NCI-H82 treated with DMSO at 0.1 percent for 48 hours (cell line): ENCODE results near the gene SPATA17.
"Not testable (repeated sequence)": the region's sequence is repeated elsewhere in the genome, so short reads cannot be mapped to it uniquely, and the experiment has no call there.

Experiments
- DNase-seq: peaks from one replicate; lab custom pipeline; 2025; ENCODE audit not compliant: unreplicated experiment; lab: John Stamatoyannopoulos, UW

Gene SPATA17

DNA sequence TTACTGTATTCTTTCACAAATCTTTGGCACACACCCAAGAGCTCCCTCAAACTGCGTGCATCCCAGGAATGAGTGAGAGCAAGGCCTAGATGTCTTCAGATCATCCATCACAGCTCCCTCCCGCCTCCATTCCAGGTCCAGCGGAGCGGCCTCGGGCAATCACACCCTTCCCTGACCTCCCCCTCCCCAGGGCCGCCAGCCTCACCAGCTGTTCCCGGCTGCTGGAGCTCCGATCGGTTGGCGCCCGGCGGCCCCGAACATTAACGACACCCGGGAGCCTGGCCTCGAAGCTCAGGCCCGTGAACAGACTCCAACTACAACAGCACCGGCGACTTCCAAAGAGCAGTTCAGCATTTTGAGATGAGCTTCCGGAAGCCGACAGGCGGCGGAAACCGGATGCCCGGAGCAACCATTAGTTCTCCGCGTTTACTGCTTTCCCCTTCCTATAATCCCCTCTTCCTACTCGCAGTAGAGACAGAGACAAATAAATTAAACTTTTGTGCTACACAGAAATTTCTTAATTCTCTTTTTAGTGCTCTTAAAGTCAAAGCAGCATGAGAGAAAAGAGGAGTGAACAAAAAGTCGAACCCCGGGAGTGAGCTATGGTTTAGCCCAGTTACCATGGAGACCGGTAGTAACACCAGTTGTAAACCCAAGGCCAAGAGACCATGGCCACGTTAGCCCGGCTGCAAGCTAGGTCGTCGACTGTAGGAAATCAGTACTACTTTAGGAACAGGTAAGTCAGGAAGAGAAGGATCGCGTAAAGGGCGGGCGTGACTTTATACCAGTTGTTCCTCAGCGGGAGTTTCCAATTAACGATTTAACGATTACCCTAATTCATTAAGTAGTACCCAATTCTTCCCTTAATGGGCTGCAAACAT, at the start of gene SPATA17, which contains the start of gene GPATCH2:
TSS of gene SPATA17 (plus strand) at position 634 of the 881 bp plus-strand sequence. CDS start at position 669, 35 bp downstream.
TSS of gene GPATCH2 (minus strand) at position 380 of the 881 bp plus-strand sequence. CDS start at position 261, 119 bp downstream.
- DNase-seq, result peak; percentile 96

DNA sequence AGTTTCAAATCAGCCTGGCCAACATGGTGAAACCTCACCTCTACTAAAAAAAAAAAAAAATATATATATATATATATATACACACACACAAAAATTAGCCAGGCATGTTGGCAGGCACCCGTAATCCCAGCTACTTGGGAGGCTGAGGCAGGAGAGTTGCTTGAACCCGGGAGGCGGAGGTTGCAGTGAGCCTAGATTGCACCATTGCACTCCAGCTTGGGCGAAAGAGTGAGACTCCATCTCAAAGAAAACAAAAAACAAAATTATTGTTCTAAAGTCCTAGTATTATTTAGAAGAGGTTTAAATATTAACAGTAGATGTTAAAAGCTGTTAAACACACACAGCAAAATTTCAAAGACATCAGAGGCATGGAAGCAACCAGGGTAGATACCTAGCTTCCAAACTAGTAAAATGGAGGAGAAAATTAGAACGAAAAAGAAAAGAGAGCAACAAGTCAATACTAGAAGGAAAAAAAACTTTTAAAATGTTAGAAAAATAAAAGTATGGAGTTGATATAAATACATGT, 46.8 kb upstream of the SPATA17 start:
- not testable (repeated sequence) for DNase-seq

DNA sequence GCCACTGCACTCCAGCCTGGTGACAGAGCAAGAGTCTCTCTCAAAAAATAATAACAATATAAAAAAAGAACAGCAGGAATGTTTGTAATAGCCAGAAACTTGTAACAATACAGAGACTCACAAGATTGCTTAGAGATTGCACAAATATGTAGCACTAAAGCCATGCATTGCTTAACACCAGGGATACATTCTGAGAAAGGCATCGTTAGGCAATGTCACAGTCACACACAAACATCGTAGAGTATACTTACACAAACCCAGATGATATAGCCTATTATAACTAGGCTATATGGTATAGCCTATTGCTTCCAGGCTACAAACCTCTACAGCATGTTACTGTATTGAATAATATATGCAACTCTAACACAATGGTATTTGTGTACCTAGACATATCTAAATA, 45.6 kb upstream of the SPATA17 start:
- DNase-seq, result no peak

- no peak for DNase-seq
These were observed 44.6 kb upstream of the SPATA17 start for GRCh38 chr1:217586586-217586985.

DNA sequence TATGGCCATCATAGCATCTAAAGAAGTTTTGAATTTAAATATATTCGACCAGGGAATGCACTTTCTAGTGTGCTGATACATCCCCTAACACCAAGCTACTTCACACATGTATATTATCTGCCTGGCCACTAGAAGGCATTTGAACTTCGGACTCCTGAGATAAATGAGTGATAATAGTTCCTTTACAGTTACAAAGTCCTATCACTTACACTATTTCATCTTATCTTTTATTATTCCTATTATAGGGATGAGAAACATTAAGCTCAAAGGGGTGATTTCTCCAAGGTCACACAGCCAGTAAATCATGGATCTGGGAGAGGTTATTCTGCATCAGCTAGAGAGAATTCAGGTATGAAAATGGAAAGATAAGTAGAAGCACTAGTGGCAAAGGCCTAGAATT, 40.5 kb upstream of the SPATA17 start:
- no peak for DNase-seq

GRCh38 chr1:217599154-217599553, 32.0 kb upstream of the SPATA17 start:
- DNase-seq, result no peak

- no peak for DNase-seq
These were observed 28.8 kb upstream of the SPATA17 start for GRCh38 chr1:217602380-217602779.

GRCh38 chr1:217605390-217605789, 25.8 kb upstream of the SPATA17 start:
- no peak for DNase-seq

DNA sequence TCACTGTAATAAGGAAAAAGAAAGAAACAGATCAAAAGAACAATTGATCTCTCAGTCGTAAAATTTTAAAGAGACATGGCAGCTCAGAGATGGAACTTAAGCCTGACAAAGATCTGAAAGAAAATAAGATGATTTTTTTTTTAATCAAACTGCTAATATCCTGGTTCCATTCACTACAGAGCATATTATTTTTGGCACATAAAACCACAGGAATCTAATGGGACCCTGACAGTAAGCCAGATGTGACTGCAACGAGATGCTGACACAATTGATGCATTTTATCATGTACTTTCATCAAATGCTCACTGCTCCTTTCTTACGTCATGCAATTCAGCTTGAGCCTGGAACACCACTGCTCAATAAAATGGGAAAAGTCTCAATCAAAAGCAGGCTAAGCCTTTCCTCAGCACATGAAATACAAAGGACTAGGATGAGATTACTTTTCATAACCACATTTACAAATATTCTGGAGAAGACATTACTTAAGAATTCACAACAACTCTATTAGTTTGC, 16.9 kb upstream of the SPATA17 start:
- no peak for DNase-seq

- DNase-seq, result no peak
These were observed 14.0 kb upstream of the SPATA17 start for GRCh38 chr1:217617126-217617525.

DNA sequence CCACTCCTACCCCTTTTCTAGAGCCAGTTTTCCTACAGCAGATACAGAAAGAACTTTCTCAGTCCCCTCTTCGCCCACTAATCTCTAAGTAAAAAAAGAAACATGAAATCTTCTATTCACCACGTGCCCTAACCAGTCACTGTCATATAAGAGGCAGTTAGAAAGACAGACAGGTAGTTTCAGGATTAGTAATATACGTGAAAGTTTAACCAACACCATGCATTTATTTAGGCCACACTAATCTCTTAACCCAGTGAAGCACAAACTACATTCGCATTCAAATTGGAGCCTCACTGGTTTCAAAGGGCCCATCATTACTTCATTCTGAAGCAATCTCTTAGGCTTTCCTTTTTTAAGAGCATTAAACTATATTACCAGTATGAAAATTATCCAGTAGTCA, 10.3 kb upstream of the SPATA17 start:
- DNase-seq, result no peak

DNA sequence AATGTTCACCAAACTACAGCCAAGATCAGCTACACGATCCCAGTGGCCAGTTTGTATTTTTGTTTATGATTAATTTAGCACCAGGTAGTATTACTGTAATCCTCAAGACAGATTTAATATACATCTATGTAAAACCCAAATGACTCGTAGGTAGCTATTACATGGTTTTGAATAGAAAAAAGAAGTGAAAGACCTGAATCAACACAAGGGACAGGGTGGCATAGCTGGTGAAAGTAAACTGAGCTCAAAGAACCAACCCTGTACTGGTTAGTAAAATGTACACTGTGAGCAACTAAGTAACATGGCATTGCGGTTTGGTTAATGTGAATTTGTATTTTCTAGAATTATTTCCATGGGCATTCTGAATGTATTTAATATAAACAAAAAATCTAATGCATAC, 9.1 kb upstream of the SPATA17 start:
- DNase-seq, result no peak

- DNase-seq, result no peak
These were observed 4.8 kb upstream of the SPATA17 start for GRCh38 chr1:217626321-217626720.

- no peak for DNase-seq
These were observed 3.7 kb upstream of the SPATA17 start for GRCh38 chr1:217627431-217627830.

DNA sequence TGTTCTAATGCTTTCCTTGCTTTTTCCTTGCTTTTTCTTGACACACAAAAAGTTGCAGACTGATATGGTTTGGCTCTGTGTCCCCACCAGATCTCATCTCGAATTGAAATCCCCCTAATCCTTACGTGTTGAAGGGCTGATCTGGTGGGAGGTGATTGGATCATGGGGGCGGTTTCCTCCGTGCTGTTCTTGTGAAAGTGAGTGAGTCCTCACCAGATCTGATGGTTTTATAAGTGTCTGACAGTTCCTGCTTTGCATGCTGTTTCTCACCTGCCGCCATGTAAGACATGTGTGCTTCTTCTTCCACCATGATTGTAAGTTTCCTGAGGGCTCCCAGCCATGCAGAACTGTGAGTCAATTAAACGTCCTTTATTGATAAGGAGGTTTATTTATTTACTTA, 11.3 kb downstream of the SPATA17 start:
- peak; percentile 42 for DNase-seq

DNA sequence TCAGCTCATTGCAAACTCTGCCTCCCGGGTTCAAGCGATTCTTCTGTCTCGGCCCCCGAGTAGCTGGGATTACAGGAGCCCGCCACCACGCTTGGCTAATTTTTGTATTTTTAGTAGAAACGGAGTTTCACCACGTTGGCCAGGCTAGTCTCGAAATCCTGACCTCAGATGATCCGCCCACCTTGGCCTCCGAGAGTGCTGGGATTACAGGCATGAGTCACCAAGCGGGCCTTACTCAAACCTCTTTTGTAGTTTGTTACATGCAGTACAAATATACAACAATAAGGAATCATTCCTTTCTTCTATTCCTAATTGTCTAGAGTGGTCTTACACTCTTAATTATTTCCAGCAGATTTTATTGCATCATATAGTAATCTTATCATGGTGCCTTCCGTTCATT, 16.6 kb downstream of the SPATA17 start:
- no peak for DNase-seq

- no peak for DNase-seq
These were observed 19.5 kb downstream of the SPATA17 start for GRCh38 chr1:217650674-217651073.

DNA sequence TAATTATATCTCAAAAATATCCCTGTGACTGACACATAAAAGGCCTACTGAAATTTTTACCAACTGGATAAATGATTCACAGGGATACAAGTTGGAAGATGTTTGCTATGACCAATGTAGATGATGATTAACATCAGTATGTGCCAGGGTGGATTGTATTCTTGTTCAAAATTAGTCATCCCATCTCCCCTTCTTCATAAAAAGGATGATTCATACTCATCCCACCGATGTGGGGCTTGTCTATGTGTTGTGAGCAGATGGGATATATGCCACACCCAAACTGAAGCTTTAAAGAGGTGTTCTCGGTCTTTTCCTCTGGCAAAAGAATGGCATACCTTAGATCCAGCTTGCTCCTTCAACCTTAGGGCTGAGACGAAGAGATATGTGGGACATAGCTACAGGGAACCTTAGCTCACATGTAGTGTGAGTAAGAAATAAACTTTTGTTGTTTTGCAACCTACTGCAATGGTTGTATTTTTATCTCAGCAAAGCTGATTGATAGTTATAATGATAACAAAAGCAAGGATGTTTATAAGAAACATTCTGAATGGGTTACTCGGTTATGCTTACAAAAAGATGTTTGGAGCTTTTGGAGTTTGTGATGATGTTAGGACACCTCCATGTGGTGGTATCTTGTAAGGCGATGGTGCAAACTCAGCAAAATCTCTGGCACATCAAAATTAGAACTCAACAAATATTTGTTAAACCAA, 29.4 kb downstream of the SPATA17 start:
- DNase-seq, result no peak

DNA sequence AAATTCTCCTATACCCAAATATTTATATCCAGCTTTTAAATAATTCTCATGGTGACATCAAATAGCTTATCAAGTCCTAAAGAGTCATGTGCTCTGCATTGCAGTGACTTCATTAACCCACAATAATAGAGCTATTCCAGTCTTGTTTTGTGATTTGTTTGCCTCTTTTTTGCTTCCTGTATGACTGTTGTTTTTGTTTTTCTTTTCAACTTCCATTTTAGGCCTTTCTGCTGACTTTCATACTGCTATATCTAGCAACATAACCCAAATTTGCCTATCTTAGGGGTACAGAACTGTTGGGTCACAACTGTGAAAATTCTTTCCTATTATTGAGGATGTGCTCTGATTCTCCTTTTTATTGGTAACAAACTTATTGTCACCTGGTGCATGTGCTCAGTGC, 30.3 kb downstream of the SPATA17 start:
- DNase-seq, result no peak

DNA sequence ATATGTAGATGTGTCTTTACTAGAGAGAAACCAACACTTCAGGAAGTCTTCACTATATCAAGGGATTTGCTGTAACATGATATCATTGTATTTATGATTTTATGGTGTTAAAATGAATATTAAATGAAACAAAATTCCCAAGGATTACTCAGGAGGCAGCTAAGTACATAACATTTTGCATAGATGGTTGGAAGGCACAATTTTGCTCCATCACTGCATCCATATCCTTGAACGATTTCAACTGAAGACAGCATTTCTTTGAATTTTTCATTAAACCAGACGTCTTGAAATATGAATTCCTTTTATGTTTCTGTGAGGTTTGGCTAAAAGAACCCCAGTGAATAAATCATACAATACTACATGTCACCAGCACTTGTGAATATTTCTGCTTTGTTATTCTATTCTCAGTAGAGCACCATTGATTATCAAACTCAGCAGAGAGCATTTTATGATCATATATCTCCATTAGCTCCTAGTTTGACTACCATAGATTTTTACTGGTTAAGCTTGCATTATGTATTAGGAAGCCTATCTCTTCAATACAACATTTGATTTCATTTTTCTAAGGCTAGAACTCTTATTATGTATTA, 37.3 kb downstream of the SPATA17 start:
- no peak for DNase-seq

DNA sequence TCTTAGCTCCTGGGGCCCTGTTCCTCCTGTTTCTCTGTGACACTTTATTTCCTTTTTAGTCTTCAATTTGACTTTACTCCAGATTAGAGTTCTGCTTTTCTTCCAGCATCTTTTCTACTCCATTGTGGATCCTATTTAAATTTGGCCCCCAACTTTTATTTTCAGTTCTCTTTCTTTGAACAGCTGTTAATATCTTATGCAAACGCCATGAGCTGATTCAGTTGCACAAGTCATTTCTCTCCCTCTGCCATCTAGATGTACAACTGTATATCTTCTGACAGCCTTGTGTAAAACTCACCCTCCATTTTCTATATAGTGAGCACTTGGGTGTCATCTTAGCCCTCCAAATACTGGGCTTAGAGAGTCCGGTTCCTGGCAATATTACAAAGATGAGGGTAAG, 42.2 kb downstream of the SPATA17 start:
- no peak for DNase-seq
